Measurements from ENCODE around the gene CERS4.
A peak's percentile ranks its signal among the peaks of the same experiment; 100 is the strongest.

The CERS4 gene

DNA sequence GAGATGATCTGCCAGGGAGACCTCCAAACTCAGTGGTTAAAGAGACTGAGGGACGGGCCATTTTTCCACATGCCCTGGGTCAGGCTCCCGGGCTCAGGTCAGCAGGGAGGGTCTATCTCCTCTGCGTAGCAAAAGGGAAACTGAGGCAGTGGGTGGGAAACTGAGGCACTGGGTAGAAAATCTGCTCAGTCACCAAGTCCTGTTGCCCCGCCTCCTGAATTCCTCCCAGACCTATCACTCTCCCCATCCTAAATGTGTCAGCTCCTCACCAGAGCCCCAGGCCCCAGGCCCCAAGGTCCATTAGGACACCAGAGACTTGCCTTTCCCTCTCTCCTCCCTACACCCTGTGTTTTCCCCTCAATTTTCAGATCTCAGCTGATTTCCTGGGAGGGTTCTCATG lies 96.6 kb downstream of the CERS4 start:
- no peaks in the 10 kb centered on the region for H3K9me3 ChIP-seq (replicated peaks; ENCODE audit: low read length)
- H3K4me3 ChIP-seq (ENCODE audit: low read length) = no peak overlapping the region
- no peak overlapping the region for H3K9ac ChIP-seq (ENCODE audit: low read depth, low read length)
- no peak overlapping the region for H3K4me2 ChIP-seq (ENCODE audit: low read length)
- peaks cover under 1% of the 10 kb centered on the region for H3K36me3 ChIP-seq (ENCODE audit: insufficient read depth, low read length)
- H3K27me3 ChIP-seq (ENCODE audit: control insufficient read depth, insufficient read depth, low read length) = no peaks in the 10 kb centered on the region
- peaks cover 13% of the 10 kb centered on the region for H3K4me1 ChIP-seq (ENCODE audit: control insufficient read depth, insufficient read depth, low read length)

DNA sequence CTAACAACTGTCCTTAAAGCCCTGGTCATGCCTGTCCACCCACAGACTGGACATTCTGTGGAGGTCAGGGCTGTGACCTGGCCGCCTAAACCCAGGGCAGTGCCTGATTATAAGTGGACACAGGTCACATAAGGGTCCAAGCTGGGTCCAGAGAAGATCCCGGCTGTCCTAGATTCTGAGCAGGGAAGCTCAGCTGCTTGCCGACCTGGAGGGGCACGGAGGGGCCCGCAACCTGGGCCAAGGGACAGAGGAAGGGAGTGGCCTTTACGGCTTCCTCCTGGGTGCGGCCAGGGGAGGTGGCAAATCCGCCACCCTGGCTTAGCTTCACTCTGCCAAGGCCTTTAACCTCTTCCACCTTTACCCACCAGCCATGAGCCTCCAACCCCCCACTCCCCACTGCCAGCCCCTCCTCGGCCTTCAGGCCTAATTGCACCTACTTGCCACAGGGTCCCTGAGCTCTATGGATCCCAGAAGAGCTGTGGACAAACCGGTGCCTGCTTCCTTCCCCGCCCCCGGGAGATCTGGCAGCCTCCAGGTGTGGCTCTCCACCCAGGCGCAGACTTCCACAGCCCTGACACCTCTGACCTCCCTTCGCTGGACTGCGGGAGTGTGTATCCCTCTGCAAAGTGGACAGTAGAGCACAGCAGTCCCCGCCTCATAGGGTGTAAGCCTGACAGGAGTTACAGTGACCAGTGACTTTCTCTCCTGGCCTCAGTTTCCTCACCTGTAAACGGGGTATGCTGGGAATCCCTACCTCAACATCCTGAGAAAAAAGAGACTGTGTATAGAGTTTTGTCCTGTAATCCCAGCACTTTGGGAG lies 97.3 kb downstream of the CERS4 start:
- Histone ChIP-seq H3K4me3 (ENCODE audit: low read length) (no peak overlapping the region), H3K9me3 (replicated peaks; ENCODE audit: low read length) (no peaks in the 10 kb centered on the region), H3K9ac (ENCODE audit: low read depth, low read length) (no peak overlapping the region)

DNA sequence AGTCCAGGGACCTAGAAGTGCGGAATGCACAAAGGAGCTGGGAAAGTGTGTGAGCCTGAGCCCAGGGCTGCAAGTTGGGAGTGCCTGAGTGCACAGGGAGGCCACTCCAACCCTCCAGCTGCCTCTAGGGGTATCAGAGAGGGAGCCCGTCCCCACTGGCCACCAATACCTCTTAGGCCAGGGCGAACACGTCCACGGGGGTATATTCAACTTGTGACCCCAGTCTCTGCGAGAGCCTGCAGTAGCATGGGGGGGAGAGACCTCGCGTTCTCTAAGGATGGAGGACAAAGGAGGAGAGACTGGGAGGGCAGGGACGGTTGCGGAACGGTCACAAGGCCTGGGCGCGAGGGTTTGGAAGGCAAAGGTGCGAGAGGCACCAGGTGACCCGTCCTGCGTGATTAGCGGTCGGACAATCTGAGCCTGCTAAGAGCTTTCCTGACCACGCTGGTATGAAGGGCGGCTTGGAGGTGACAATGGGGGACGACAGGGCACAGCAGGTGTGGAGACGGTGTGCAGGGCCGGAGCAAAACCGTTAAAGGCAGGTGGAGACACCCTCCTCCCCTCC lies 98.3 kb downstream of the CERS4 start:
- H3K36me3 ChIP-seq (ENCODE audit: insufficient read depth, low read length) = peaks cover 14% of the 10 kb centered on the region
- H3K9me3 ChIP-seq (replicated peaks; ENCODE audit: low read length) = no peaks in the 10 kb centered on the region
- H3K4me1 ChIP-seq (ENCODE audit: control insufficient read depth, insufficient read depth, low read length) = peaks cover 13% of the 10 kb centered on the region
- no peaks in the 10 kb centered on the region for H3K27me3 ChIP-seq (ENCODE audit: control insufficient read depth, insufficient read depth, low read length)
- peak overlapping the region; percentile 80 for H3K9ac ChIP-seq (ENCODE audit: low read depth, low read length)
- peak overlapping the region; percentile 77 for H3K4me3 ChIP-seq (ENCODE audit: low read length)
- peak overlapping the region; percentile 99 for H3K4me2 ChIP-seq (ENCODE audit: low read length)

More for the DNA sequence above, 97.3 kb downstream of the CERS4 start:
- Histone ChIP-seq H3K4me1 (ENCODE audit: control insufficient read depth, insufficient read depth, low read length) (peaks cover 13% of the 10 kb centered on the region), H3K4me2 (ENCODE audit: low read length) (no peak overlapping the region), H3K27me3 (ENCODE audit: control insufficient read depth, insufficient read depth, low read length) (no peaks in the 10 kb centered on the region), H3K36me3 (ENCODE audit: insufficient read depth, low read length) (peaks cover 7% of the 10 kb centered on the region)

DNA sequence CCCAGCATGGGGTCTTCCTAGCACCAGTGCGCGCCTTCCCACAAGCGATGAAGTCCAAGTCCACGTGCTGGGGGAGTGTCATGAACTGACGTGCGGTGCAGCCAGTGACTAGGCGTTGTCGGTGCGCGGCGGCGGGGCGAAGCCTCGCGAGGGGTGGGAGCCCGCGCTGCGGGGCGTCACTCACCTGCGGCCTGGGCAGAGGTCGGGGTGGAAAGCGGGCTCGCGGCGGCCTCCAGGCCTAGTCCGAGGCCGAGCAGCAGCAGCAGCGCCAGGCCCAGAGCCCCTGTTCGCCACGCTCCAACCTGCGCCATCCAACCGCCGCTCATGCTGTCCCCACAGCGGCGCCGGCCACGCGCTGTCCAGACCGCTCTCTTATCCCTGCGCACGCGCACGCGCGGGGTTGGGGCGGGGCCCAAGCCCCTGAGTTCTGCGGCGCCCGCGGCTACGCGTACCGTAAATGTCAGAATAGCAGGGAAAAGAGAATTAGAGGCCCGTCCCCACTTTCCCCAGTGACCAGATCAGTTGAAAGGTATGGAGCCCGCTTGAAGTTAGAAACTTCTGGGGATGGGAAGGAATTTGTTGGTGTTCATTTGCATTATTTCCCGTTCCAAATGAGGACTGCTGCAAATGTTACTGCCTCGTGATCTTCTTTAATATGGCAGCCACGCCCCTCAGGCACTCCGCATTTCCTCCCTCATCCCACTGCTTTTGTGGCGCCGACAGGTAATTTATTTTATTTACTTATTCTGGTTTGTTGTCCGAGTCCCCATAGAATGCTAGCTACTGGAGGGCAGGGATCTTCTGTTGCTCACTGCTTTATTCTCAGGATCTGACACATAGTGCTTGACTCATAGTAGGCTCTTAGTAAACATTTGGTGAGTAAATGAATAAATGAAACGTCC lies 99.0 kb downstream of the CERS4 start, which contains the start of gene CD320:
Gene CD320 (minus strand): TSS at position 394 of the 902 bp plus-strand sequence. CDS start 68 bp downstream, at position 326.
- Histone ChIP-seq H3K36me3 (ENCODE audit: insufficient read depth, low read length) (peaks cover 14% of the 10 kb centered on the region), H3K4me1 (ENCODE audit: control insufficient read depth, insufficient read depth, low read length) (peaks cover 13% of the 10 kb centered on the region), H3K4me2 (ENCODE audit: low read length) (peak within 1 kb of the TSS; percentile 99), H3K27me3 (ENCODE audit: control insufficient read depth, insufficient read depth, low read length) (no peaks in the 10 kb centered on the region), H3K9me3 (replicated peaks; ENCODE audit: low read length) (no peaks in the 10 kb centered on the region), H3K9ac (ENCODE audit: low read depth, low read length) (peak within 1 kb of the TSS; percentile 80), H3K4me3 (ENCODE audit: low read length) (peak within 1 kb of the TSS; percentile 77)

DNA sequence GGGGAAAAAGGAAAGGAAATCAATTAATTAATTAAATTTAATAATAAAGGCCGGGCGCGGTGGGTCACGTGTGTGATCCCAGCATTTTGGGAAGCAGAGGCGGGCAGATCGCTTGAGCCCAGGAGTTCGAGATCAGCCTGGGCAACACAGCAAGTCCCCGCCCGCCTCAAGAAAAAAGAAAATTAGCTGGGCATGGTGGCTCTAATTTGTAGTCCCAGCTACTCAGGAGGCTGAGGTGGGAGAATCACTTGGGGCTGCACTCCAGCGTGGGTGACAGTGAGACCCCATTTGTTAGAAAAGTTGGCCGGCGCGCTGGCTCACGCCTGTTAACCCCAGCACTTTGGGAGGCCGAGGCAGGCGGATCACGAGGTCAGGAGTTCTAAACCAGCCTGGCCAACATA lies 99.7 kb downstream of the CERS4 start:
- peaks cover 13% of the 10 kb centered on the region for H3K4me1 ChIP-seq (ENCODE audit: control insufficient read depth, insufficient read depth, low read length)
- peak overlapping the region; percentile 77 for H3K4me3 ChIP-seq (ENCODE audit: low read length)
- H3K36me3 ChIP-seq (ENCODE audit: insufficient read depth, low read length) = peaks cover 20% of the 10 kb centered on the region
- H3K27me3 ChIP-seq (ENCODE audit: control insufficient read depth, insufficient read depth, low read length) = no peaks in the 10 kb centered on the region
- H3K4me2 ChIP-seq (ENCODE audit: low read length) = peak overlapping the region; percentile 99
- H3K9ac ChIP-seq (ENCODE audit: low read depth, low read length) = peak overlapping the region; percentile 80
- H3K9me3 ChIP-seq (replicated peaks; ENCODE audit: low read length) = no peaks in the 10 kb centered on the region

DNA sequence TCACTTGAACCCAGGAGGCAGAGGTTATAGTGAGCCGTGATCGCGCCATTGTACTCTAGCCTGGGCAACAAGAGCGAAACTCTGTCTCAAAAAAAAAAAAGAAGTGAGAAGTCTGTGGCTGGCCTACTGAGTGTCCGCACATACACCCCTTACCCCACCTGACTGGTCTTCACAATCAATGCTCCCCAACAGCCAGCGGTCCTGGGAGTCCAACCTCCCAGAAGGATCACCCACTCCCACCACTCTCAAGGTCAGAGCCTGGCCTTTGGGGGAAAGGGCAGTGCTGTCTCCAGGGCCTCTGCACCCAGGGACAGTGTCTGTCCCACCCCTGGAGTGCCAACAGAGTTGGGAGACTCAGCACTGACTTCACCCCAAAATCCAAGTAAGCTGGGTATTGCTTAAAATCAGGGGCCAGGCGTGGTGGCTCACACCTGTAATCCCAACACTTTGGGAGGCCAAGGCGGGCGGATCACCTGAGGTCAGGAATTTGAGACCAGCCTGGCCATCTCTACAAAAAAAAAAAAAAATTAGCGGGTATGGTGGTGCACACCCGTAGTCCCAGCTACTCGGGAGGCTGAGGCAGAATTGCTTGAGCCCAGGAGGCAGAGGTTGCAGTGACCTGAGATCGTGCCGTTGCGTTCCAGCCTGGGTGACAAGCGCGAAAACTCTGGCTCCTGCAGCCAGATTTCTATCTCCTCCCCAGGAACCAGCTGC lies 101.3 kb downstream of the CERS4 start:
- Histone ChIP-seq H3K4me2 (ENCODE audit: low read length) (no peak overlapping the region), H3K9ac (ENCODE audit: low read depth, low read length) (no peak overlapping the region), H3K36me3 (ENCODE audit: insufficient read depth, low read length) (peaks cover 29% of the 10 kb centered on the region), H3K4me3 (ENCODE audit: low read length) (no peak overlapping the region), H3K9me3 (replicated peaks; ENCODE audit: low read length) (no peaks in the 10 kb centered on the region), H3K27me3 (ENCODE audit: control insufficient read depth, insufficient read depth, low read length) (no peaks in the 10 kb centered on the region), H3K4me1 (ENCODE audit: control insufficient read depth, insufficient read depth, low read length) (peaks cover 13% of the 10 kb centered on the region)

DNA sequence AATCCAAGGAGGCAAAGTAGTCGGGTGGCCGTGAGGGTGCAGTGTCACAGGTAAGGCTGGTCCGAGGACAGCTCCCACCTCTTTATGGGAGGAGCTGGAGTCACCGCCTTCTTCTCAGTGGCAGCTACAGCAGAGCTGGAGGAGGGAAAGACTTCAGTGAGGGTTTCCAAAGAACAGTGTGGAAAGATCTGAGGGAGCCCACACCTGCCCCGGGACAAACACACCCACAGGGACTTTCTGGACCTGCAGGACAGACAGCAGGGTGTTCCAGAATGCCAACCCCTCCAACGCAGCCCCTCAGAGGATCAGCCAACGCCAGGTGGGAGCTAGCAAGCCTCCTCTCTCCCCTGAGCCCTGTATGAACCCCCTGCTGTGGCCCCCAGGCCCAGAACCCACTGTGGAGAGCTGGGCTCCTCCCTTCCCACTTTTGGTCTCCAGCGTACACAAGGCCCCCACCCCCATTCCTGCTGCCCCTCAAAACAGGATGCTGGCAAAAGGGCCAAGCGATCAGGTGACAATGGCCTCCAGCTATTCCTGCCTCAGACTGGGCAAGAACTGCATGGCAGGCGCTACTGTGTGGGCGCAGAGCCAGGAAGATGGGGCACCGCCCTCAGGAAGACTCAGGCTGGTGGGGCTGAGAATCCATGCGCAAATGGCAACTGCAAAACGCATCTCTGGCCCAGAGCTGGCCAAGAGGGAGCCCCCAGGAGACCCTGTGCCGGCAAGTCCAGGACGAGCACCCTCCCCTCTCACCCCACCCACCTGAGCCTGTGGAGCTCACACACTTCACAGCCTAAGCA lies 102.5 kb downstream of the CERS4 start:
- H3K4me1 ChIP-seq (ENCODE audit: control insufficient read depth, insufficient read depth, low read length) = peaks cover 13% of the 10 kb centered on the region
- H3K9me3 ChIP-seq (replicated peaks; ENCODE audit: low read length) = no peaks in the 10 kb centered on the region
- no peak overlapping the region for H3K9ac ChIP-seq (ENCODE audit: low read depth, low read length)
- no peaks in the 10 kb centered on the region for H3K27me3 ChIP-seq (ENCODE audit: control insufficient read depth, insufficient read depth, low read length)
- no peak overlapping the region for H3K4me3 ChIP-seq (ENCODE audit: low read length)
- H3K4me2 ChIP-seq (ENCODE audit: low read length) = no peak overlapping the region
- peaks cover 35% of the 10 kb centered on the region for H3K36me3 ChIP-seq (ENCODE audit: insufficient read depth, low read length)
